Suprapubic skin (tissue), 3 donors: ENCODE results near the gene AUTS2.

ENCODE experiments used
- EP300 ChIP-seq: sonication (generic); formaldehyde crosslinking; IDR thresholded peaks from one replicate; pipeline ENCODE4 v1.6.1; 2017; ENCODE audit warnings: antibody characterized with exemption
- POLR2A ChIP-seq, 2 donors: fragments of 450-650 bp; IDR thresholded peaks; one replicate each; pipeline ENCODE4 v1.6.1; 2017; ENCODE audit warnings: antibody characterized with exemption in 2 of 2, mild to moderate bottlenecking in 2 of 2, moderate library complexity in 2 of 2
- TF ChIP-seq, protein P1 (sequence below), 2 donors: fragments of 200-600 bp in 1 of 2; fragments of 450-650 bp in 1 of 2; sonication (generic) in 1 of 2; IDR thresholded peaks; one replicate each; pipeline ENCODE4 v1.5.1; 2016 to 2019; ENCODE audit warnings: antibody characterized with exemption in 2 of 2, mild to moderate bottlenecking in 1 of 2, moderate library complexity in 1 of 2

DNA sequence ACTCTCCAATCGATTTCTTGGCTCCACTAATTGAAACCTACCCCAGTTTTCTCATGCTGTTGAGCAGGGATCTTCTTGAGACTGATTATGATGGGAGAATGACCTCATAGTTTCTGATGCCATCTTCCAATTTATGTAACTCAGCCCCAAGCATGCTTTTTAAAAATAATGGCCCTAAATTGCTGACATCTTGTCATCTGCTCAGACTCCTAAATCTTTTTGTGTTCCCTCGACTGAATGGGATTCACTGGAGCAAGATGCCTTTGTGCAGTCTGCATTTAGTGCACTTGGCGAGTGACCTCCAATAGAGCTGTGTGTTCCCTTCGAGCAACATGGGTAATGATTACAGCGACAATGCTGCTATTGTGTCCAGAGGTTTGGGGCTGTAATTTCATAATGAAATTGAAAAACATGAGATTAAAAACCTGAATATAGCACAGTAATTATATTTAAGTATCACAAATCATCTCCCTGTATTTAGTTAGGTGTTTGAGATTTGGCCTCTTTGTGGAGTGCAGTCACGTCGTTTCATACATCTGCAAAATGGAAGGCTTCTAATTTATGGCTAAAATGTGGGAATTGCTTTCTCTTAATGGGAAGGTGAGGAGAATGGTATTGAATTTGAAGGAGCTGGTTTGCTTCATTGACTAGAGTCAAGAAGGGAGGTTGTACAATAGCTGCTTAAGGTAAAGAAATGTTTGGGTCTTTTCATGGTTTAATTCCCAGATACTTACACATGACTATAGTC lies 192.9 kb downstream of the AUTS2 start:
- TF ChIP-seq POLR2A (IDR thresholded peaks at IDR 0.05) (no peak), EP300 (no peak)
- TF ChIP-seq, protein P1, sequence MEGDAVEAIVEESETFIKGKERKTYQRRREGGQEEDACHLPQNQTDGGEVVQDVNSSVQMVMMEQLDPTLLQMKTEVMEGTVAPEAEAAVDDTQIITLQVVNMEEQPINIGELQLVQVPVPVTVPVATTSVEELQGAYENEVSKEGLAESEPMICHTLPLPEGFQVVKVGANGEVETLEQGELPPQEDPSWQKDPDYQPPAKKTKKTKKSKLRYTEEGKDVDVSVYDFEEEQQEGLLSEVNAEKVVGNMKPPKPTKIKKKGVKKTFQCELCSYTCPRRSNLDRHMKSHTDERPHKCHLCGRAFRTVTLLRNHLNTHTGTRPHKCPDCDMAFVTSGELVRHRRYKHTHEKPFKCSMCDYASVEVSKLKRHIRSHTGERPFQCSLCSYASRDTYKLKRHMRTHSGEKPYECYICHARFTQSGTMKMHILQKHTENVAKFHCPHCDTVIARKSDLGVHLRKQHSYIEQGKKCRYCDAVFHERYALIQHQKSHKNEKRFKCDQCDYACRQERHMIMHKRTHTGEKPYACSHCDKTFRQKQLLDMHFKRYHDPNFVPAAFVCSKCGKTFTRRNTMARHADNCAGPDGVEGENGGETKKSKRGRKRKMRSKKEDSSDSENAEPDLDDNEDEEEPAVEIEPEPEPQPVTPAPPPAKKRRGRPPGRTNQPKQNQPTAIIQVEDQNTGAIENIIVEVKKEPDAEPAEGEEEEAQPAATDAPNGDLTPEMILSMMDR (IDR thresholded peaks at IDR 0.05): no peak
